ENCODE results near the gene CTBP2.

DNA sequence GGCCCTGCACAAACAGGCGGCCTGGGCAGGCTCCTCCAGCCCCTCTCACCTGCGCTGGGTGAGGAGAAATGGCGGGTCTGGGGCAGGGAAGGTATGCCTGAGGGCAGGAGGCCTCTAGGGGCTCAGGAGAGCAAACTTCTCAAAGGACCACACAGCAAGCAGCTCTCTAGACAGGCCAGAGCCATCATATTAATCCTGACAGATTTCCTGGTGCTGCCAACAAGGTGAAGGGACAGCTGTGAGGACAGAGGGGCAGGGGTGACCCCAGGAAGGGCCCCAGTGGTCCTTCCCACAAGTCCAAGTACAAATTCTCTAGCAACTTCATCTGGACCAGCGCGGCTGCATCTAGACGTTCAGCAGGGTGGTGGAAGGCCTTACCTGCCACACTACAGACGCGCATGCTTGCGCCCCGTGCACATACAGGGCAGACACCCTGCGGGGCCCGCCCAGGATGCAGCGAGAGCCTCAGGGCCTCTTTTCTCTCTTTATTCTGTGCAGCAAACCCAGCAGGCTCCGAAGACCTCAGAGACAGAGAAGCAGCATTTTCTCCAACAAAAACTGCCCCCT, 156.4 kb downstream of the CTBP2 start:
- TF ChIP-seq, protein P1, sequence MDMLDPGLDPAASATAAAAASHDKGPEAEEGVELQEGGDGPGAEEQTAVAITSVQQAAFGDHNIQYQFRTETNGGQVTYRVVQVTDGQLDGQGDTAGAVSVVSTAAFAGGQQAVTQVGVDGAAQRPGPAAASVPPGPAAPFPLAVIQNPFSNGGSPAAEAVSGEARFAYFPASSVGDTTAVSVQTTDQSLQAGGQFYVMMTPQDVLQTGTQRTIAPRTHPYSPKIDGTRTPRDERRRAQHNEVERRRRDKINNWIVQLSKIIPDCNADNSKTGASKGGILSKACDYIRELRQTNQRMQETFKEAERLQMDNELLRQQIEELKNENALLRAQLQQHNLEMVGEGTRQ (CRISPR knock-in tag; IDR thresholded peaks at IDR 0.05) = no peak
- TF ChIP-seq, protein P2, sequence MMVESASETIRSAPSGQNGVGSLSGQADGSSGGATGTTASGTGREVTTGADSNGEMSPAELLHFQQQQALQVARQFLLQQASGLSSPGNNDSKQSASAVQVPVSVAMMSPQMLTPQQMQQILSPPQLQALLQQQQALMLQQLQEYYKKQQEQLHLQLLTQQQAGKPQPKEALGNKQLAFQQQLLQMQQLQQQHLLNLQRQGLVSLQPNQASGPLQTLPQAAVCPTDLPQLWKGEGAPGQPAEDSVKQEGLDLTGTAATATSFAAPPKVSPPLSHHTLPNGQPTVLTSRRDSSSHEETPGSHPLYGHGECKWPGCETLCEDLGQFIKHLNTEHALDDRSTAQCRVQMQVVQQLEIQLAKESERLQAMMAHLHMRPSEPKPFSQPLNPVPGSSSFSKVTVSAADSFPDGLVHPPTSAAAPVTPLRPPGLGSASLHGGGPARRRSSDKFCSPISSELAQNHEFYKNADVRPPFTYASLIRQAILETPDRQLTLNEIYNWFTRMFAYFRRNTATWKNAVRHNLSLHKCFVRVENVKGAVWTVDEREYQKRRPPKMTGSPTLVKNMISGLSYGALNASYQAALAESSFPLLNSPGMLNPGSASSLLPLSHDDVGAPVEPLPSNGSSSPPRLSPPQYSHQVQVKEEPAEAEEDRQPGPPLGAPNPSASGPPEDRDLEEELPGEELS (CRISPR knock-in tag; IDR thresholded peaks at IDR 0.05) = no peak
- no peak for TF ChIP-seq CTCF (IDR thresholded peaks at IDR 0.05)
- TF ChIP-seq, protein P3, sequence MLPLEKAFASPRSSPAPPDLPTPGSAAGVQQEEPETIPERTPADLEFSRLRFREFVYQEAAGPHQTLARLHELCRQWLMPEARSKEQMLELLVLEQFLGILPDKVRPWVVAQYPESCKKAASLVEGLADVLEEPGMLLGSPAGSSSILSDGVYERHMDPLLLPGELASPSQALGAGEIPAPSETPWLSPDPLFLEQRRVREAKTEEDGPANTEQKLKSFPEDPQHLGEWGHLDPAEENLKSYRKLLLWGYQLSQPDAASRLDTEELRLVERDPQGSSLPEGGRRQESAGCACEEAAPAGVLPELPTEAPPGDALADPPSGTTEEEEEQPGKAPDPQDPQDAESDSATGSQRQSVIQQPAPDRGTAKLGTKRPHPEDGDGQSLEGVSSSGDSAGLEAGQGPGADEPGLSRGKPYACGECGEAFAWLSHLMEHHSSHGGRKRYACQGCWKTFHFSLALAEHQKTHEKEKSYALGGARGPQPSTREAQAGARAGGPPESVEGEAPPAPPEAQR (CRISPR knock-in tag; IDR thresholded peaks at IDR 0.05) = no peak
- TF ChIP-seq, protein P4, sequence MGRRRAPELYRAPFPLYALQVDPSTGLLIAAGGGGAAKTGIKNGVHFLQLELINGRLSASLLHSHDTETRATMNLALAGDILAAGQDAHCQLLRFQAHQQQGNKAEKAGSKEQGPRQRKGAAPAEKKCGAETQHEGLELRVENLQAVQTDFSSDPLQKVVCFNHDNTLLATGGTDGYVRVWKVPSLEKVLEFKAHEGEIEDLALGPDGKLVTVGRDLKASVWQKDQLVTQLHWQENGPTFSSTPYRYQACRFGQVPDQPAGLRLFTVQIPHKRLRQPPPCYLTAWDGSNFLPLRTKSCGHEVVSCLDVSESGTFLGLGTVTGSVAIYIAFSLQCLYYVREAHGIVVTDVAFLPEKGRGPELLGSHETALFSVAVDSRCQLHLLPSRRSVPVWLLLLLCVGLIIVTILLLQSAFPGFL (CRISPR knock-in tag; IDR thresholded peaks at IDR 0.05; ENCODE audit: borderline replicate concordance) = no peak
- no peak for TF ChIP-seq TEAD4 (CRISPR knock-in tag; IDR thresholded peaks at IDR 0.05)
- no peak for TF ChIP-seq ARID4B (CRISPR knock-in tag; IDR thresholded peaks at IDR 0.05; ENCODE audit: borderline replicate concordance)
- TF ChIP-seq ZNF532 (CRISPR knock-in tag; IDR thresholded peaks at IDR 0.05; ENCODE audit: borderline replicate concordance) = no peak
- TF ChIP-seq ZNF423 (CRISPR knock-in tag; IDR thresholded peaks at IDR 0.05) = no peak
- TF ChIP-seq, protein P5, sequence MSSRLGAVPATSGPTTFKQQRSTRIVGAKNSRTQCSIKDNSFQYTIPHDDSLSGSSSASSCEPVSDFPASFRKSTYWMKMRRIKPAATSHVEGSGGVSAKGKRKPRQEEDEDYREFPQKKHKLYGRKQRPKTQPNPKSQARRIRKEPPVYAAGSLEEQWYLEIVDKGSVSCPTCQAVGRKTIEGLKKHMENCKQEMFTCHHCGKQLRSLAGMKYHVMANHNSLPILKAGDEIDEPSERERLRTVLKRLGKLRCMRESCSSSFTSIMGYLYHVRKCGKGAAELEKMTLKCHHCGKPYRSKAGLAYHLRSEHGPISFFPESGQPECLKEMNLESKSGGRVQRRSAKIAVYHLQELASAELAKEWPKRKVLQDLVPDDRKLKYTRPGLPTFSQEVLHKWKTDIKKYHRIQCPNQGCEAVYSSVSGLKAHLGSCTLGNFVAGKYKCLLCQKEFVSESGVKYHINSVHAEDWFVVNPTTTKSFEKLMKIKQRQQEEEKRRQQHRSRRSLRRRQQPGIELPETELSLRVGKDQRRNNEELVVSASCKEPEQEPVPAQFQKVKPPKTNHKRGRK (CRISPR knock-in tag; IDR thresholded peaks at IDR 0.05; ENCODE audit: borderline replicate concordance) = no peak
- no peak for TF ChIP-seq CREM (CRISPR knock-in tag; IDR thresholded peaks at IDR 0.05)
- TF ChIP-seq E2F1 (CRISPR knock-in tag; IDR thresholded peaks at IDR 0.05) = no peak

Data from WTC11 (cell line).